ENCODE results near the gene BCL7C. TPM values are rescaled to one million over a fixed set of nuclear protein-coding genes. Genes with fewer than 3 reads are reported as not detected.

The BCL7C gene
- total RNA-seq, 1 experiment from 2014 or later: 44.9 TPM

DNA sequence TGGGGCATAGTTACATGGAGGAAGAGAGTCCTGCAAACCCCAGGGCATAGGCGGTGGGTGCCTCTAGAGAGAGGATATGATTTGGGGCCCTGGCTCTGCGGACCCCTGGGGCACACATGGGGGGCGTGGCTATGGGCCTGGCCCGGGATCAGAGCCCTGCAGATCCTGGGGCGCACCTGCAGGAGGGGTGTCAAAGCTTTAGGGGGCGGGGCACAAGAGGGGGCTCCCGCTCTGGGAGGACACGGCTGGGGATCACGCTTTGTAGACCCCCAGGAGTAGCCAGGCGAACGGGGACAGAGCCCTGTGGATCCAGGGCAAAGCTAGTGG is 497 bp downstream of the BCL7C start:
- no peak for DNase-seq (ENCODE audit: low read depth, low spot score)
- no peaks in the 10 kb centered on the region for H3K9me3 ChIP-seq (ENCODE audit: control insufficient read depth in 1 of 2, insufficient read depth in 1 of 2, low read depth in 1 of 2, low read length in 2 of 2)
- peaks cover 15% of the 10 kb centered on the region for H3K79me2 ChIP-seq (ENCODE audit: insufficient read depth, low read length)
- H3K9me2 ChIP-seq (ENCODE audit: insufficient read depth): no peaks in the 10 kb centered on the region
- intact Hi-C loops (cut with micrococcal nuclease): no loop called here
- H3K4me3 ChIP-seq (replicated peaks in 1 of 2; ENCODE audit: low read depth in 1 of 2, low read length in 2 of 2): peak overlapping the region; percentile 91 to 93
- ATAC-seq: 0 out of 2 replicates have a peak, but pooled peaks have one; percentile 2
- no TSS peak for BruUV-seq (replicated peaks)
- H3K4me1 ChIP-seq (ENCODE audit: control insufficient read depth in 1 of 2, insufficient read depth in 2 of 2, low read length in 2 of 2): peaks cover 25 to 48% of the 10 kb centered on the region in 2 experiments
- ChIA-PET CTCF (no interaction called here), RAD21 (ENCODE audit: low non-redundant PET in 1 of 2, low total read pairs in 2 of 2, uncharacterized antibody in 2 of 2, unreplicated experiment in 2 of 2) (no interaction called here), POLR2A (interaction anchor here (0.6 to 0.7 kb wide), 2 partner anchors 48 to 370 kb away, joined by 3 read pairs; no protein-coding TSS in a partner anchor)
- no peak overlapping the region for H2AFZ ChIP-seq (ENCODE audit: low read depth, low read length, poor library complexity, severe bottlenecking)
- no peaks in the 10 kb centered on the region for H4K20me1 ChIP-seq (ENCODE audit: insufficient read depth)
- H3K9ac ChIP-seq (ENCODE audit: low read length): peak overlapping the region; percentile 90
- H3K36me3 ChIP-seq (ENCODE audit: control insufficient read depth in 1 of 2, insufficient read depth in 2 of 2, low read length in 2 of 2): peaks cover 13 to 15% of the 10 kb centered on the region in 2 experiments; a peak in 3 of 4 replicates
- peak overlapping the region; percentile 98 for H3K27ac ChIP-seq (ENCODE audit: low read depth, low read length)
- peak overlapping the region; percentile 97 for H3K4me2 ChIP-seq (ENCODE audit: low read length)
- TF ChIP-seq FOSL1 (IDR thresholded peaks at IDR 0.05; ENCODE audit: low read depth) (no peak), YY1 (IDR thresholded peaks at IDR 0.05; ENCODE audit: extremely low read depth, insufficient replicate concordance, low read depth, low read length) (no peak), JUND (IDR thresholded peaks at IDR 0.05) (no peak), ZNF274 (IDR thresholded peaks at IDR 0.05; ENCODE audit: low read depth, low read length) (no peak), SRF (IDR thresholded peaks at IDR 0.05; ENCODE audit: low read depth) (no peak), EGR1 (IDR thresholded peaks at IDR 0.05; ENCODE audit: low read depth) (no peak), ZFX (IDR thresholded peaks at IDR 0.05) (no peak), CBX3 (IDR thresholded peaks at IDR 0.05; ENCODE audit: low read depth) (no peak)
- TF ChIP-seq, protein P1, sequence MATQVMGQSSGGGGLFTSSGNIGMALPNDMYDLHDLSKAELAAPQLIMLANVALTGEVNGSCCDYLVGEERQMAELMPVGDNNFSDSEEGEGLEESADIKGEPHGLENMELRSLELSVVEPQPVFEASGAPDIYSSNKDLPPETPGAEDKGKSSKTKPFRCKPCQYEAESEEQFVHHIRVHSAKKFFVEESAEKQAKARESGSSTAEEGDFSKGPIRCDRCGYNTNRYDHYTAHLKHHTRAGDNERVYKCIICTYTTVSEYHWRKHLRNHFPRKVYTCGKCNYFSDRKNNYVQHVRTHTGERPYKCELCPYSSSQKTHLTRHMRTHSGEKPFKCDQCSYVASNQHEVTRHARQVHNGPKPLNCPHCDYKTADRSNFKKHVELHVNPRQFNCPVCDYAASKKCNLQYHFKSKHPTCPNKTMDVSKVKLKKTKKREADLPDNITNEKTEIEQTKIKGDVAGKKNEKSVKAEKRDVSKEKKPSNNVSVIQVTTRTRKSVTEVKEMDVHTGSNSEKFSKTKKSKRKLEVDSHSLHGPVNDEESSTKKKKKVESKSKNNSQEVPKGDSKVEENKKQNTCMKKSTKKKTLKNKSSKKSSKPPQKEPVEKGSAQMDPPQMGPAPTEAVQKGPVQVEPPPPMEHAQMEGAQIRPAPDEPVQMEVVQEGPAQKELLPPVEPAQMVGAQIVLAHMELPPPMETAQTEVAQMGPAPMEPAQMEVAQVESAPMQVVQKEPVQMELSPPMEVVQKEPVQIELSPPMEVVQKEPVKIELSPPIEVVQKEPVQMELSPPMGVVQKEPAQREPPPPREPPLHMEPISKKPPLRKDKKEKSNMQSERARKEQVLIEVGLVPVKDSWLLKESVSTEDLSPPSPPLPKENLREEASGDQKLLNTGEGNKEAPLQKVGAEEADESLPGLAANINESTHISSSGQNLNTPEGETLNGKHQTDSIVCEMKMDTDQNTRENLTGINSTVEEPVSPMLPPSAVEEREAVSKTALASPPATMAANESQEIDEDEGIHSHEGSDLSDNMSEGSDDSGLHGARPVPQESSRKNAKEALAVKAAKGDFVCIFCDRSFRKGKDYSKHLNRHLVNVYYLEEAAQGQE (IDR thresholded peaks at IDR 0.05; ENCODE audit: low read depth): no peak
- no peaks in the 10 kb centered on the region for H3K27me3 ChIP-seq (ENCODE audit: insufficient read depth, low read length)

All from HCT116 (cell line).